HG02763 (cell line): Measurements from ENCODE around the gene RFX2.
"Not testable (repeated sequence)": the region's sequence is repeated elsewhere in the genome, so short reads cannot be mapped to it uniquely, and the experiment has no call there.

Experiments
- ATAC-seq: cut with Tn5 transposase; IDR thresholded peaks from one replicate; pipeline ENCODE4 v1.9.1; 2021; ENCODE audit warnings: mild to moderate bottlenecking, moderate library complexity; ENCODE audit not compliant: unreplicated experiment

Gene RFX2

DNA sequence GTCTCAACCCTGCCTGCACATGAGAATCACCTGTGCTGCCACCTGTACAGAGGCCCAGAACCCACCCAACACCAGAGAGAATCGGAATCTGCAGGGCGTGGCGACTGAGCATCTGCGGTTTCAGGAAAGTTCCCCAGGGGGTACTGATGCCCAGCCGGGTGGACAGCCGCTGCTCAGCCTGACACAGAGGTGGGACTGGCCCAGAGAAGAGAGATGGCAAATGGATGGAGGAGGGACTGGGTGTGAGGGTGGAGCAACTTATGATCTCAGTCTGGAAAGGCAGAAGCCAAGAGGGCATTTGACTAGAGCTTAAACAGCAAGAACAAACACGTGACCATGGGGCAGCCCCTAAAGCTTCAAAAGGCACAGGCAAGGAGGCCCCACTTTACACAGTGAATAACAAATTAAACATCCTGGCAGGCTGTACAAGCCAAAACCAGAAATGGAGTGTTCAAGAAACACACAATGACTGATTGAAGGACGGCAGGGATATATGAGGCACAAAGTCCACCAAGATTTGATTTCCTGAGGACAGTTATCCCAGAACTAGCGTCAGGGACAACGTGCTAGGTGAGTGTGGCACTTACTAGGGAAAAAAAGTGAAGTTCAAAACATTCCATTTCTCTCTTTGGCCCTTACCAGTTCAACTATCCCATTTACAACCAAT lies 135.4 kb downstream of the RFX2 start:
- no peak for ATAC-seq

DNA sequence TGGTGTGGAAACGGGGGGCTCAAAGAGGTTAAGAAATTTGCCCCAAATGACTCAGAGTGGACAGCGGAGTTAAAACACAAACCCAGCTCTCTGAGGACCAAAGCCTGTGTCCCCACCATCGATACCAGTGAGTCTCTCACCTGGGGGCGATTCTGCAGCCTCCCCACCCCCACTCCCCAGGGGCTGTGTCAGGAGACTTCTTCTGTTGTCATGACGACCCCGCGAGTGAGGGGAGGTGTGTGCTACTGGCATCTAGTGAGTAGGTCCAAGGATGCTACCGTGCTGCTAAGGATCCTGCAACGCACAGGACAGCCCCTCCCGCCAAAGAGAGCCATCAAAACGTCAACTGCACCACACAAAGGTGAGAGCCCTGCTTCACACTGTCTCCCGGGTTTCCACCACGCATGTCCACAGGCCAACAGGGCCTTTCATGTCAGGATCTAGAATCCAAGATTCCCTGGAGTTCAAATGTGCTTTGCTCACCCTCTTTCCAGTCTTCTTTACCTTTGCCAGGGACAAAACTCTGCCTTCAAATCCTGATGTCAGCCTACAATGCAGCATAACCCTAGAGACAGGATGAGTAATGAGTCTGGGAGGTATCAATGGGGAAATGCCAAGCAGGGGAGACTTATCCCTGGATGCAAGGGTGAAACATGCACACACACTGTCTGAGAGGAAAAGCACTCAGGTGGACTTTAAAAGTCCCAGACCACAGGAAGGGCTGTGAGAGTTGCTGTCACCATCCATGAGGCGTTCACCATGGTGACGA lies 136.2 kb downstream of the RFX2 start:
- ATAC-seq: no peak

DNA sequence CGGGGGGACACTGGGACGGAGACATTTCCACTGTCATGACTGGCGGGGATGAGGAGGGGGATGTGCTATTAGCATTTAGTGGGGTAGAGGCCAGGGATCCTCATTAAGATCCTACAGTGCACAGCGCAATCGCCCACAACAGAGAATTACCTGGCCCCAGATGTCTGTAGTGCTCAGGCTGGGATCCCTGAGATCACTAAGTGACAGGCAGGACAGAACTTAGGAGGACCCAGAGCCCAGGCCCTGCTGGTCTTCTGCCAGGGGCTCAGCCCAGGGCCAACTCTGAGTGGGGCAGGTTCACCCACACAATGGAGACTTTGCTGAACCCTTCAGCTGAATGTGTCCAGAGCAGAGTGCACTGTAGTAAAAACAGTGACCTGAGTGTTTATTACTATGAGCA lies 136.9 kb downstream of the RFX2 start:
- no peak for ATAC-seq

DNA sequence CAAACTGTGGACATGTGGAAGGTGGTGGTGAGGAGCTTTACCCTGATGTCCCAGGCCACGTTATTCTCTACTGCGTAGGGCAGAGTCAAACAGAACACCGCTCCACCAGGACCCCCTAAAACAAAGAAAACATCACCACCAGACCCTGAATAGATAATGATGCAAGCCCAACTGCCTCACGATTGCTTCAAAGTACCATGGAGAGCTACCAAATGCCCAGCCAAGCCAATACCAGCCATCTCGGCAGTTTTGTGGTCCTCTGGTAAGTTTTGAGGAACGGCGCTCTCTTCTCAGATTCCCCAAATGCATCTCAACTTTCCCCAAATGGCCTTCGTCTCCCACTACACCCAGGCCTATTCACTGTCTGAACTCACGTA lies 138.0 kb downstream of the RFX2 start:
- no peak for ATAC-seq

DNA sequence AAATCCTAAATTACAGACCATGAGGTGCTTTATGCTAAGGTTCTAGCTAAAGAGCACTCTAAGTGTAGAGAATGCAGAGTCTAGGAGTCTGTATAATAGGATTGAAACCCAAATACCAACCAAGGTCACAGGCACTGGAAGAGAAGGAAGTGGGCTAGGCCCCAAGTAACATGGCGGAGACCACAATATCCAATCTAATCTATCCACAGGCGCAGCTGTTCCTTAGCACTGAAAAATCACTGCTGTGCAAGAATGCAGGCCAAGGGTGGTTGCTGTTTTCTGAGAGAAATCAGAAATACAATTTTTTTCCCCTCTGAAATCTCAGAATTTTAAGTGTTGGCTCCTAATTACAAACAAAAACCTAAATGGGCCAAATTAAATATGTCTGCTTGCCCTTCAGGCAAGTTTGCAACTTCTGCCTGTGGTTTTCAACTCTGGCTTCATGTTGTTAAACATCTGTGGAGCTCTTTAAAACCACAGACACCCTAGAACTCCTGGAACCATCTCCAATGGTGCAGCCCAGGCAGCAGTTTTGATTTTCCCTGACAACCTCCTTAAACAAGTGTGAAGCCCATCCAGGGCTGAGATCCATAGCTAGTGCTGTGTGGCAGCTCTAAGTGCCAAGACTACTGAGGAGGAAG lies 138.5 kb downstream of the RFX2 start:
- no peak for ATAC-seq

DNA sequence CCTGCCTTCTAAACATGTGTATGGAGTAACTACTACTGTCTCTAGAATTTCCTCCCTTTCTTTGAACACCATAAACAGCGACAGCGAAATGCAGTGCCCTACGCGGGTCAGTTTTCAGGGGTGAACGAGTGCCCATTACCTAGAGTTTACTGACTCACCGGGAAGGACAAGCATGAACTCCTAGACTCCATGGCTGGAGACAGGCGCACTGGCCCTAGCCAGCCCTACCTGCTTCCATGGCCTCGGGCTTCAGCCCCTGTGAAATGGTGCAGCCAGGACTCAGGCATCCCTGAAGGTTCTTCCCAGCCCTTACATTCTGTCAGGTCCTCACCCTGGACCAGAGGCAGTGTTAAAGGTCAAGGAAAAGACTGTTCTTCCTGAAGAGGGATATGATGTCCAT lies 140.8 kb downstream of the RFX2 start:
- no peak for ATAC-seq

DNA sequence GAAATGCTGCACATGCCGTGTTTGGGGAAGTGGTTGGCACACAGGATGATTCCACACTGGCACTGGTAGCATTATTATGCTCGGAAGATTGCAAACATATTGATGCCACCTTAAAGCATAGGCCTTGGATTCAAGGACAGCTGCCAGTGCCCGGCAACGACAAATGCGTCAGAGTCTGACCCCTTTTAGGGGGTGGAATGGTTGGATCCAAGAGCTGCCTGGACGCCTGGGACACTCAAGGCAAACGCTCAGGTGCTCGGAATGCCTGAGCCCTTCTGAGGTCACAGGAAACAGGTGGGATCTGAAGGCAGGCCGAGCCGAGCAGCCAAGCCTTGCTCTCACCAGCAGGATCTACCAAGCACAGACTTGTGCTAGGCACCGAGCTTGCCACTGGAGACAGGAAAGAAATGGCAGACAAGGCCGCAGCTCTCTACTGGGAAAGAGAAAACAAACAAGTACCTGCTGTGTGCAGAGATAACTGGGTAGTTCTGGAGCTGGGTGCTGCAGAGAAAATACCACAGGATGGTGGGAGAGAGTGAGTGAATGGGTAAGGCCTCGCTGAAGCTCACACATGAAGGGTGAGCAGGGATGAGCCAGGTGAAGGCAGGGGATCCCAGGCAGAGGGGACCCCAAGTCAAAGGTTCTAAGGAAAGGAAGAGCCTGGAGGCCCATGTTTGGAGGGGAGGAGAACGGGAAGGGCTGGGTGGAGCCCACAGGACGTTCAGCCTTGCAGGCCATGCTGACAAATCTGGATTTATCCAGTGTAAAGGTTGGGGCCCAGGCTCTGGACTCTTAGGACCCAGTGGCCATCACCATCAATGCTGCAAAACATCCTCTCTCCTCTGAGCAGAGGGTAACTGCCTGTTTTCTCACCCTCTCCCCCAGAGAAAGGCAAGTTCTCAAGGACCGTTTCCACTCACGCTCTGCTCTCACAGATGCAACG lies 141.6 kb downstream of the RFX2 start:
- ATAC-seq: no peak

DNA sequence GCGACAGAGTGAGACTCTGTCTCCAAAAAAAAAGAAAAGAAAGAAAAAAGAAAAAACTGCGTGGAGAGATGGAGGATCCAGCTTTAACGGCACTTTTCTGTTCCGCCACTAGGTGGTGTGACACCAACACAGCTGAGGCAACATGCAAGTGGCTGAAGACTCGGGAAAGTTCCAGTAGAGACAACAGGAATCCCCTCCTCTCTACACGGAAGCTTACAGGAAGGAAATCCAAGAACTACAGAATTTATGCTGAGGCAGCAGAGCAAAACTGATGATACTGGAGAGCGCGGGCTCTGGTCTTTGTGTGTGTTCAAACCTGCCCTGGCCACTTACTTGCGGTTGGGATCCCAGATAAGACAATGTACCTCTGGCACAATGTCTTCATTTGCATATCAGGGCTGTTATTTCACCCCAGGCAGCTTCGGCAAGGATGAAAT lies 142.3 kb downstream of the RFX2 start:
- ATAC-seq: peak; percentile 72

DNA sequence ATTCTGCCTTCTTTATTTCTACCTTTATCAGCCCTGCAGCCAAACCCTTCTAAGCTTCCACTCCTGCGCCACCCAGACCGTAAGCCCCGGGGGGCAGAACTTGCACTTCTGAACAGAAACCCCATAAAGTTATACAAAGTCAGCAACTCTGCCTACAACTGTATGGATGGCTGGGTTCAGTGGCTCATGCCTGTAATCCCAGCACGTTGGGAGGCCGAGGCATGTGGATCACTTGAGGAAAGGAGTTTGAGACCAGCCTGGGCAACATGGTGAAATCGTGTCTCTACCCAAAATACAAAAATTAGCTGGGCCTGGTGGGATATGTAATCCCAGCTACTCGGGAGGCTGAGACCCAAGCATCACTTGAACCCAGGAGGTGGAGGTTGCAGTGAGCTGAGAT lies 142.7 kb downstream of the RFX2 start:
- ATAC-seq: no peak

DNA sequence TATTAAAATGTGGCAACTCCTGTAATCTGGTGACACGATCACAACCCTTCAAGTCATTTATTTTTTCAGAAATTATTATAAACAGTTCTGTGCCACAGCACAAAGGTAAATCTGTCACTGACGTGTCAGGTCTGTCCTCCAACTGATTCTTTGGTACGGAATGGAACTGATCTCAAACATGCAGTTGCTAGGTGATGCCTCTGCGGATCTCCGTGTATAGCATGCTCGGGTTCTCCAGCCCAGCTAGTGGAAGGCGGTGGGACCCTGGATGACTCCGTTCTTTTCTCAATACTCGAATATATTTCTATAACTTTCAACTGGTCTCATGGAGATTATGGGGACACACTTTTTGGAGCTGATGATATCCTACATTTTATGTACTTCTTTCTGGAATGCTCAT lies 143.4 kb downstream of the RFX2 start:
- no peak for ATAC-seq

DNA sequence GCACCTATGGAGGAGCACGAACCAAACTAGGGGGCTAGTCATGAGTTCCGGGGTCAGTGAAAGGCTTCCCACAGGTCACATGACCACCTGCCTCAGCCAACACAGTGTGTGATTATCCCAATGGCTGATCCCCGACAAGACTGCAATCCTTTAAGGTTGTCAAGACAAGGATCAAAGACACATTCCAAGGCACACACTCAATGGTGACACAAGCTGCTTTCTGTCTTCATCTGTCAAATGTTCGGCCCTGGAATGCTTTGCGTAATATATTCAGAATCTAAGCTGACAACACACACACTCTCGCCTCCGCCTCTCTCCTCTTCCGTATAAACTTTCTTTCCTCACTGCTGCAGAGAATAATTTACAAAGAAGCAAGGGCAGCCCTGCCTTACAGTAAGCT lies 144.1 kb downstream of the RFX2 start:
- no peak for ATAC-seq

DNA sequence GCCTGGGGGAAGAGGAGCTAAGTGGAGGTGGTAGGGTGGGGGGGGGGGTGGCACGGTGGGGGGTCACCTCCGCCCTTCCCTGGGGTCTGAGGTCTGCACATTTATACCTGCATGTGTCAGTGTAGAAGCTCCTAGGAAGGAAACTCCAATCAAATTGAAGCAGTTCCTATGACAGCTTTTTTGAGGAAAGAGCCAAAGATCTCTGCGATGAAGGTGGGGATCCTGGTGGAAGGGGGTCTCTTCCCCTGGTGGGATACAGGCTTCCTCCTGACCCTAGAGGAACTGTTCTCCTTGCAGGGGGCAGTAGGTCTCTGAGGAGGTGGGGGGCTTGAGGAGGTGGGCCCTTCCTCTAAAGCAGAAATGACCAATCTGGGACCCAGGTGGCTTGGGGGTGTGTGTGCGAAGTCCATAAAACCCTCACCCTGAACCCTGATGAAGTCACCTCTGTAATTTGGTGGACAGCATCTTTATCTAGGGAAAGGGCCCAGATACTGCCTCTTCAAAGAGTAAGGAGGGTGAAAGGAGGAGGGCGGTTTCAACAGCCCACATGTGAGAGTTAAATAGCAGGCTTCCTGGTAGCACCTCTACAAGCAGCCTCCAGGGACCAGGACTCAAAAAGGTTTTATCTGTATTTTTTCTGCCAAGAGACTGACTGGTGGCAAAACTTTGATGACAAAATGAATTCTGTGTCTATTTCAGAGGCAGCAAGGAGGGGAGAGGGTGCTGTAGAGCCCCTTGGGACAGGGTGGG lies 145.3 kb downstream of the RFX2 start:
- no peak for ATAC-seq

DNA sequence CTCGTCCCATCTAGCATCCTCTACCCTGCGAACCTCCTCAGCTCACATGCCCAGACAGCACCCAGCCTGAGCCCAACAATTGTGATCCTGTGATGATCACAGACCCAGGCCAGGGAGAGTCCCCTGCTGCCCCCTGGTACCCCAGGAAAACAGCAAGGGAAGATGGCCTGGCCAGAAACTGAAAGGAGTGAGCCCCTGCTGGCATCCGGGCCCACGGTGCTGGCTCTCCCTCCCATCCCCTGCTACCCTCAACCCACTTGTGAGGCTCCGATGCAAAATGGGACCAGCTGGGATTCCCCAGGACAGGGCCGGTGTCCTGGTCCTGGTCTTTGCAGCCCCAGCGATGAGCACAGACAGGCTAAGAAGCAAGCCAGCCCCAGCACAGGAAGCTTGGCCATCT lies 146.4 kb downstream of the RFX2 start:
- no peak for ATAC-seq

DNA sequence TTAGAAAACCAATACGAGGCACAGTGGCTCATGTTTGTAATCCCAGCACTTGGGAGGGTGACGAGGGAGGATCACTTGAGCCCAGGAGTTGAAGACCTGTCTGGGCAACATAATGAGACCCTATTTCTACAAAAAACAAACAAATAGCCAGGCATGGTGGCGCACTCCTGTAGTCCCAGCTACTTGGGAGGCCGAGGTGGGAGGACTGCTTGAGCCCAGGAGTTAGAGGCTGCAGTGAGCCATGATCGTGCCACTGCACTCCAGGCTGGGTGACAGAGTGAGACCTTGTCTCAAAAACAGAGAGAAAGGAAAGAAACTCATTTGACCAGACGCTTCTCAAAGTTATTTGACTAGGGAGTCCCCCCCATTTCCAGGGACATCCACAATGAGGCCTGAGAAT lies 147.0 kb downstream of the RFX2 start:
- ATAC-seq: not testable (repeated sequence)

DNA sequence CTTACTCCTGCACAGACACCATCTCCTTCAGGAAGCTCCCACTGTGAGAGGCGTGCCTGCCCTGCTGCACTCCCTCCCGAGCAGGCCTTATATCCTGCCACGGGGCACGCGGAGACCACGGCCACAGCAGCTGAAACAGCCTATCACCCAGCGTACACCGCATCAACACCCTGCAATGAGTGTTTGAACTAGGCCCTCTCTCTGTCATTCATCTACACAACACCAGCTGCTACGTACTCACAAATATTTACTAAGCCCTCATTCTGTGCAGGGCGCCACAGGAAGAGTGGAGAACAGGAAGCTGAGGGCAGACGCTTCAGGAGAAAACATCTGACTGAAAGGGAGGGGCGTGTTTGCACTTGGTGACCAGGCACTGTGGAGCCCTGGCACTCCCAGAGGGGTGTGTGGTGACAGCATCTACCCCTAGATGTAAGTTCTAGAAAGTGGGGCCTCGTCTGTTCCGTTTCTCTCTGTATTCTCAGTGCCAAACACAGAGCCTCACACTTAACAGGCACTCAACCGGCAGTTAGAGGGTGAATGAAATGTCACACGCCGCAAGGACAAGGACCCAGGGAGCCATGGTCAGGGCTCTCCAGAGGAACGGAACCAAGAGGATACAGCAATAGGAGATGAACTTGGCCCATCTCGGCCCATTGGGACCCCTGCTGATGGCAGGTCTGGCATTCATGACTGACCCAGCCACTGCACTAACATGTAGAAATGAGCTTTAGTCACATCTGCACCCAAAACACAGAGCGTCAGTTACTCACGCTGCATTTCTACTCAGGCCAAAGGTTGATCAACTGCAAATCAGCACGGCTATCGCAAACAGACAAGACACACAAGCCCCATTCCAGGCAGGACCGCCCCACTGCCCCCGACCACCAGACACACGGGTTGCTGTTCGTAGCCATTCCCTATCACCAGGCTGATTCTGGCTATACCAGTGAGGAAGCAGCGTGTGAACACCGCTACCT lies 148.0 kb downstream of the RFX2 start:
- ATAC-seq: no peak

DNA sequence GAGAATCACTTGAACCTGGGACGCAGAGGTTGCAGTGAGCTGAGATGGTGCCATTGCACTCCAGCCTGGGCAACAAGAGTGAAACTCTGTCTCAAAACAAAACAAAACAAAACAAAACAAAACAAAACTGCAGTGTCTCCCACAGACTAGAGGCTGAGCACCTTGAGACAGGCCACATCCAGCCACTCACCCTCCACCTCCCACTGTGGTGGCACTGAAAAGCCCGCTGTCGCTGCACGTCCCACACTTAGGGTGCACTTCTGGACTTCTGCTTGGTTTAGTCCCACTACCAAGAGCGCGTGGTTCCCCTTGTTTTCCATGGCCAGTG lies 148.7 kb downstream of the RFX2 start:
- ATAC-seq: not testable (repeated sequence)

DNA sequence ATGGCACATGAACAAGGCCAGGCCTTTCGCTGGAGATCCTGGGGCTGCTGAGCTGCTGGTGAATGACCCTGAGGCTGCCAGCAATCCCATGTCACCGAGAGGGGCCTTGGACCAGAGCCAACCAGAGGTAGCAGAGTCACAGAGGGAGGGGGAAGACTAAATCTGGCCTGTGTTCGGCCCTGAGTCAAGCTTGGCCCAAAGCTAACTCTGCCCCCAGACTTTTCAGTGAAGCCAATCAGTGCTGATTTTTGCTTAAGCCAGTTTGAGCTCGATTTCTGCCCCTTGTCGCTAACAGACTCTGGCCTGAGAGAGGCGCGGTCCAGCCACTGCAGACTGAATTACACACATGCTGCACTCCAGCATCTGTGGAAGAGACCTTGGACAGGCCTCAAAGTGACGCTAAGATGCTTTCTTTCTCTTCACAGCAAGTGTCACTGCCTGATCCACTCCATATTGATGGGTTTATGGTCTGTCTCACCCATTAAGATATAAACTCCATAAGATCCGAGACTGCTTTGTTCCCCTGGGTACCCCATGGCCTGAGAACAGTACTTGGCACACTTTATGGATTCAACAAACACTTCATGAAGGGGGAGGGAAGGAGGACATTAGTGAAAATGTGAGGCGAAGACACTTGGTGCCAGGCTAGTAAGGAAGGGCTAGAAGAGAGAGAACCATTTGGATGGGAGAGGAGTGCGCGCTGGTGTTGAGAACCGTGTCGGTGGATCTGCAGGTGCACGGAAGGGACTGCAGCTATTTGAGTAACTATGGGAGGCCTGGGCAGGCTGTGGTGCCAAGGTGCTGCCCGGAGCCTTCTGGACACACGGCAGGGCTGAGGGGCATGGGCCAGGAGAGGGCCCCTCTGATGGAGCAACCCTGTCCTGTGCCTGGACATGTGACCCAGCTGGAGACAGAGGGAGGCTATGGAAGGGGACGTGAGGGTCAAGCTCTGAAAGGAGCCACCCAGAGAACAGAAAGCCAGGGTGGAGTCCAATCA lies 150.0 kb downstream of the RFX2 start:
- no peak for ATAC-seq
